IPS-18a (cell line): ENCODE measurements around the gene CCT6B.

Experiments used
- H3K27ac ChIP-seq: one replicate; pipeline ENCODE4 v1.5.1; 2013; ENCODE audit warnings: low read length
- H3K27me3 ChIP-seq: one replicate; pipeline ENCODE4 v1.6.1; 2013; ENCODE audit warnings: mild to moderate bottlenecking, low read length; ENCODE audit not compliant: control insufficient read depth, insufficient read depth
- H3K36me3 ChIP-seq: one replicate; pipeline ENCODE4 v1.6.1; 2013; ENCODE audit warnings: low read depth, low read length; ENCODE audit not compliant: control insufficient read depth
- H3K4me1 ChIP-seq: one replicate; pipeline ENCODE4 v1.6.1; 2013; ENCODE audit warnings: low read depth, low read length; ENCODE audit not compliant: control insufficient read depth
- H3K4me3 ChIP-seq: one replicate; pipeline ENCODE4 v1.5.1; 2013; ENCODE audit warnings: low read length
- H3K9ac ChIP-seq: one replicate; pipeline ENCODE4 v1.6.1; 2013; ENCODE audit warnings: mild to moderate bottlenecking, low read length, moderate library complexity
- H3K9me3 ChIP-seq: one replicate; pipeline ENCODE4 v1.6.1; 2013; ENCODE audit warnings: low read depth, low read length; ENCODE audit not compliant: control insufficient read depth

CCT6B gene

GRCh38 chr17:34879146-34879545 lies 82.1 kb downstream of the CCT6B start:
- Histone ChIP-seq H3K9me3 (no peaks in the 10 kb centered on the region), H3K4me3 (no peak overlapping the region), H3K36me3 (no peaks in the 10 kb centered on the region), H3K4me1 (peaks cover 16% of the 10 kb centered on the region), H3K27ac (no peak overlapping the region), H3K9ac (no peak overlapping the region), H3K27me3 (no peaks in the 10 kb centered on the region)
